ENCODE measurements around the gene BRCC3. TPM values are rescaled to one million over a fixed set of nuclear protein-coding genes. Genes with fewer than 3 reads are reported as not detected.

Gene BRCC3
- total RNA-seq, 1 experiment from 2014 or later = 37.4 TPM

GRCh38 chrX:155028129-155028528, 43.2 kb upstream of the BRCC3 start:
- H3K4me3 ChIP-seq (ENCODE audit: low read depth in 2 of 2, low read length in 2 of 2) = peak overlapping the region; percentile 72 to 89
- no peak for DNase-seq (ENCODE audit: low read depth, low spot score)
- TF ChIP-seq POLR2AphosphoS5 (IDR thresholded peaks at IDR 0.05; ENCODE audit: low read depth, low read length) (no peak), REST (IDR thresholded peaks at IDR 0.05; ENCODE audit: insufficient read depth in 1 of 2, low read depth in 2 of 2, low read length in 1 of 2) (no peak), TCF7L2 (IDR thresholded peaks at IDR 0.05; ENCODE audit: low read depth, low read length) (no peak), SIN3A (IDR thresholded peaks at IDR 0.05; ENCODE audit: borderline replicate concordance, insufficient read depth, low read depth, low read length) (no peak), CTCF (IDR thresholded peaks at IDR 0.05) (no peak; the same call in 1 of the 2 replicates)
- POLR2A ChIA-PET = no interaction called here
- intact Hi-C loops (cut with micrococcal nuclease; ENCODE audit: unreplicated experiment) = no loop called here
- no peak for ATAC-seq
- peak overlapping the region; percentile 100 for H3K27ac ChIP-seq (ENCODE audit: low read length)
- no peaks in the 10 kb centered on the region for H3K9me3 ChIP-seq (ENCODE audit: control insufficient read depth, insufficient read depth, low read depth, low read length)
- no TSS peak for BruUV-seq (replicated peaks)
- H3K4me1 ChIP-seq (ENCODE audit: control insufficient read depth, insufficient read depth, low read length) = peaks cover 17% of the 10 kb centered on the region
- CTCF ChIA-PET = no interaction called here
- H3K27me3 ChIP-seq (ENCODE audit: control insufficient read depth, insufficient read depth, low read length) = no peaks in the 10 kb centered on the region
- in situ Hi-C loops (cut with HindIII; ENCODE audit: low pct_unique_long_range_greater_than_20kb, low sequenced_read_pairs) = no loop called here
- H3K36me3 ChIP-seq (ENCODE audit: control insufficient read depth, insufficient read depth, low read length) = no peaks in the 10 kb centered on the region

- CTCF ChIA-PET = no interaction called here
- ATAC-seq = no peak
- POLR2A ChIA-PET = no interaction called here
- Histone ChIP-seq H3K36me3 (ENCODE audit: control insufficient read depth, insufficient read depth, low read length) (no peaks in the 10 kb centered on the region), H3K27me3 (ENCODE audit: control insufficient read depth, insufficient read depth, low read length) (no peaks in the 10 kb centered on the region), H3K9me3 (ENCODE audit: control insufficient read depth, insufficient read depth, low read depth, low read length) (no peaks in the 10 kb centered on the region), H3K4me3 (ENCODE audit: low read depth in 2 of 2, low read length in 2 of 2) (peak overlapping the region in 1 of 2 experiments; percentile 7; a peak in 1 of 4 replicates), H3K27ac (ENCODE audit: low read length) (peak overlapping the region; percentile 100), H3K4me1 (ENCODE audit: control insufficient read depth, insufficient read depth, low read length) (peaks cover 17% of the 10 kb centered on the region)
- TF ChIP-seq REST (IDR thresholded peaks at IDR 0.05; ENCODE audit: insufficient read depth in 1 of 2, low read depth in 2 of 2, low read length in 1 of 2) (no peak), SIN3A (IDR thresholded peaks at IDR 0.05; ENCODE audit: borderline replicate concordance, insufficient read depth, low read depth, low read length) (no peak), POLR2AphosphoS5 (IDR thresholded peaks at IDR 0.05; ENCODE audit: low read depth, low read length) (no peak), CTCF (IDR thresholded peaks at IDR 0.05) (no peak), TCF7L2 (IDR thresholded peaks at IDR 0.05; ENCODE audit: low read depth, low read length) (no peak)
- intact Hi-C loops (cut with micrococcal nuclease; ENCODE audit: unreplicated experiment) = no loop called here
- DNase-seq (ENCODE audit: low read depth, low spot score) = no peak
- no TSS peak for BruUV-seq (replicated peaks)
- in situ Hi-C loops (cut with HindIII; ENCODE audit: low pct_unique_long_range_greater_than_20kb, low sequenced_read_pairs) = no loop called here
Measured at GRCh38 chrX:155028877-155029291, 42.4 kb upstream of the BRCC3 start.
